GM23338 (cell line): ENCODE results near the gene PSMD11. TPM values are rescaled to one million over a fixed set of nuclear protein-coding genes. Genes with fewer than 3 reads are reported as not detected.

Source experiments
- ATAC-seq: fragments of 200-7000 bp; cut with Tn5 transposase; 3 replicates; pipeline ENCODE4 v1.9.1; 2020
- DNase-seq: peaks from one replicate; pipeline ENCODE4 v3.0.0-alpha.2; 2015; ENCODE audit warnings: low spot score
- H2AFZ ChIP-seq: fragments of 200-600 bp; sonication (generic); 2 replicates; pipeline ENCODE4 v1.8.0; 2016; ENCODE audit warnings: antibody characterized with exemption, mild to moderate bottlenecking, moderate library complexity
- H3F3A ChIP-seq: fragments of 200-600 bp; sonication (generic); replicated peaks from 2 replicates; pipeline ENCODE4 v1.8.0; 2017; ENCODE audit warnings: antibody characterized with exemption, mixed run types, low read depth
- H3K27ac ChIP-seq: fragments of 200-600 bp; sonication (generic); 2 replicates; pipeline ENCODE4 v1.6.1; 2016; ENCODE audit warnings: low read depth
- H3K27me3 ChIP-seq: fragments of 200-600 bp; sonication (generic); 2 replicates; pipeline ENCODE4 v1.8.0; 2016; ENCODE audit warnings: mild to moderate bottlenecking, mixed run types, moderate library complexity; ENCODE audit not compliant: insufficient read depth
- H3K36me3 ChIP-seq: fragments of 200-600 bp; sonication (generic); 2 replicates; pipeline ENCODE4 v1.8.0; 2016; ENCODE audit warnings: mild to moderate bottlenecking; ENCODE audit not compliant: insufficient read depth
- H3K4me1 ChIP-seq: fragments of 200-600 bp; sonication (generic); 2 replicates; pipeline ENCODE4 v1.8.0; 2016; ENCODE audit warnings: mild to moderate bottlenecking, moderate library complexity; ENCODE audit not compliant: insufficient read depth
- H3K4me2 ChIP-seq: fragments of 200-600 bp; sonication (generic); 2 replicates; pipeline ENCODE4 v1.7.1; 2017; ENCODE audit warnings: mixed run types
- H3K4me3 ChIP-seq: fragments of 200-600 bp; sonication (generic); 2 replicates; pipeline ENCODE4 v1.6.1; 2016; ENCODE audit warnings: mixed run types
- H3K79me2 ChIP-seq: fragments of 200-600 bp; sonication (generic); replicated peaks from 2 replicates; pipeline ENCODE4 v1.8.0; 2017; ENCODE audit warnings: mild to moderate bottlenecking; ENCODE audit not compliant: insufficient read depth
- H3K9me2 ChIP-seq: fragments of 200-600 bp; sonication (generic); 2 replicates; pipeline ENCODE4 v1.8.0; 2017; ENCODE audit not compliant: insufficient read depth
- H4K20me1 ChIP-seq: fragments of 200-600 bp; sonication (generic); replicated peaks from 2 replicates; pipeline ENCODE4 v1.8.0; 2017; ENCODE audit warnings: mild to moderate bottlenecking; ENCODE audit not compliant: insufficient read depth
- H3K27ac Mint-ChIP-seq: 2 replicates; pipeline ENCODE4 v1.8.0; 2020; ENCODE audit warnings: inconsistent platforms, mild to moderate bottlenecking, moderate library complexity, mixed read lengths
- H3K27me3 Mint-ChIP-seq: 3 replicates; pipeline ENCODE4 v1.8.0; 2022; ENCODE audit warnings: low read depth, mild to moderate bottlenecking, moderate library complexity, mixed read lengths, inconsistent platforms; ENCODE audit not compliant: insufficient read depth, poor library complexity
- H3K36me3 Mint-ChIP-seq: 3 replicates; pipeline ENCODE4 v1.8.0; 2021; ENCODE audit warnings: low read depth, mild to moderate bottlenecking, inconsistent platforms, moderate library complexity, mixed read lengths
- H3K4me1 Mint-ChIP-seq: 3 replicates; pipeline ENCODE4 v1.8.0; 2020; ENCODE audit warnings: mild to moderate bottlenecking, inconsistent platforms, mixed read lengths
- H3K4me3 Mint-ChIP-seq: 3 replicates; pipeline ENCODE4 v1.8.0; 2021; ENCODE audit warnings: moderate library complexity, mild to moderate bottlenecking, inconsistent platforms, mixed read lengths
- H3K9me3 Mint-ChIP-seq: 3 replicates; pipeline ENCODE4 v1.8.0; 2020; ENCODE audit warnings: moderate library complexity, mild to moderate bottlenecking, inconsistent platforms, mixed read lengths
- CREB1 ChIP-seq: fragments of 250-450 bp; sonication (Bioruptor Pico); IDR thresholded peaks from 2 replicates; pipeline ENCODE4 v1.5.0; 2020; ENCODE audit warnings: low read depth, mild to moderate bottlenecking, moderate library complexity
- EZH2 ChIP-seq: fragments of 200-600 bp; sonication (generic); IDR thresholded peaks from one replicate; pipeline ENCODE4 v1.8.0; 2017; ENCODE audit warnings: antibody characterized with exemption, mild to moderate bottlenecking, low read depth; ENCODE audit not compliant: unreplicated experiment
- EZH2phosphoT487 ChIP-seq: fragments of 200-600 bp; sonication (generic); IDR thresholded peaks from one replicate; pipeline ENCODE4 v1.8.1; 2018; ENCODE audit warnings: antibody characterized with exemption; ENCODE audit not compliant: unreplicated experiment
- JUNB ChIP-seq: IDR thresholded peaks from one replicate; pipeline ENCODE4 v1.6.1; 2016; ENCODE audit warnings: antibody characterized with exemption; ENCODE audit not compliant: unreplicated experiment
- NANOG ChIP-seq: IDR thresholded peaks from 2 replicates; pipeline ENCODE4 v1.6.1; 2016; ENCODE audit warnings: antibody characterized with exemption, borderline replicate concordance
- POLR2AphosphoS5 ChIP-seq: IDR thresholded peaks from 2 replicates; pipeline ENCODE4 v1.6.1; 2016; ENCODE audit warnings: antibody characterized with exemption, low read depth
- ZNF114 ChIP-seq: fragments of 250-450 bp; sonication (Bioruptor Pico); IDR thresholded peaks from 2 replicates; pipeline ENCODE4 v1.5.0; 2020; ENCODE audit warnings: mild to moderate bottlenecking, moderate library complexity
- ZNF331 ChIP-seq: fragments of 250-450 bp; sonication (Bioruptor Pico); IDR thresholded peaks from 2 replicates; pipeline ENCODE4 v1.5.0; 2020; ENCODE audit warnings: low read depth, mild to moderate bottlenecking, moderate library complexity
- polyA plus RNA-seq: library from polyadenylated mRNA; unstranded; fragments of >200 nt; fragmentation: Nextera tagmentation; extraction: Ambion mirVana; gene quantifications from 2 replicates; pipeline ENCODE4 v1.2.1, GENCODE V29; 2016
- total RNA-seq: library from RNA; depleted of rRNA; stranded (reverse); fragments of >200 nt; shearing (Covaris generic); gene quantifications from 2 replicates; pipeline ENCODE4 v1.2.3, GENCODE V29; 2014
- TF ChIP-seq, protein P1 (sequence below): IDR thresholded peaks from 2 replicates; pipeline ENCODE4 v1.6.1; 2016; ENCODE audit warnings: antibody characterized with exemption
- TF ChIP-seq, protein P2 (sequence below), 2 experiments: fragments of 200-600 bp in 1 of 2; sonication (generic) in 1 of 2; conservative IDR thresholded peaks; 2 replicates each; pipeline versions ENCODE4 v1.5.1 to v1.6.1; 2016 to 2017; ENCODE audit warnings: antibody characterized with exemption in 2 of 2, low read depth in 2 of 2, mild to moderate bottlenecking in 2 of 2, moderate library complexity in 1 of 2
- TF ChIP-seq, protein P3 (sequence below): IDR thresholded peaks from one replicate; pipeline ENCODE4 v1.6.1; 2018; ENCODE audit warnings: antibody characterized with exemption; ENCODE audit not compliant: unreplicated experiment

PSMD11 gene
- total and polyA plus RNA-seq, 2 experiments from 2014 or later, result 180 to 360 TPM

DNA sequence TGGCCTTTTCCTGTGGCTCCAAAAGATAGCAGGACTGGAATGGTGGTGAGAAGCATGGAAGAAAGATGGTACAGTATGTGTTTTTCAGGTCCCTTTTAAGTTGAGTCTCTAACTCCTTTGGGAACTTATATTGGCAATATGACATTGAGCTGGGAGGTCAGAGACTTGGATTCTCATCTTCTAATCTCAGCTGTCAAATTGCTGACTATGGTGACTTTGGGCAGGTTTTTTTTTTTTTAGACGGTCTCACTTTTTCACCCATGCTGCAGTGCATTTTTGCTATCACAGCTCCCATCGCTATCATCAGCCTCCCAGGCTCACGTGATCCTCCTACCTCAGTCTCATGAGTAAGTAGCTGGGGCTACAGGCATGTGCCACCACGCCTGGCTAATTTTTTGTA lies 27.3 kb downstream of the PSMD11 start:
- Mint-ChIP-seq H3K4me3 (no peak overlapping the region), H3K27me3 (peaks cover 3% of the 10 kb centered on the region), H3K4me1 (no peaks in the 10 kb centered on the region), H3K27ac (no peak overlapping the region), H3K36me3 (peaks cover 94% of the 10 kb centered on the region), H3K9me3 (no peaks in the 10 kb centered on the region)
- Histone ChIP-seq H4K20me1 (peaks cover 49% of the 10 kb centered on the region), H3K4me3 (no peak overlapping the region), H3K27me3 (no peaks in the 10 kb centered on the region), H3K4me2 (no peak overlapping the region), H3F3A (no peaks in the 10 kb centered on the region; the same call in 1 of the 2 replicates), H3K36me3 (peaks cover 68% of the 10 kb centered on the region), H3K27ac (no peak overlapping the region), H2AFZ (no peak overlapping the region), H3K9me2 (no peaks in the 10 kb centered on the region), H3K4me1 (no peaks in the 10 kb centered on the region), H3K79me2 (peaks cover 43% of the 10 kb centered on the region)
- ATAC-seq (no peak), DNase-seq (no peak)
- TF ChIP-seq NANOG (no peak), ZNF114 (no peak), JUNB (no peak), POLR2AphosphoS5 (no peak), ZNF331 (CRISPR knock-in tag) (no peak), CREB1 (CRISPR knock-in tag) (no peak)
- TF ChIP-seq, protein P1, sequence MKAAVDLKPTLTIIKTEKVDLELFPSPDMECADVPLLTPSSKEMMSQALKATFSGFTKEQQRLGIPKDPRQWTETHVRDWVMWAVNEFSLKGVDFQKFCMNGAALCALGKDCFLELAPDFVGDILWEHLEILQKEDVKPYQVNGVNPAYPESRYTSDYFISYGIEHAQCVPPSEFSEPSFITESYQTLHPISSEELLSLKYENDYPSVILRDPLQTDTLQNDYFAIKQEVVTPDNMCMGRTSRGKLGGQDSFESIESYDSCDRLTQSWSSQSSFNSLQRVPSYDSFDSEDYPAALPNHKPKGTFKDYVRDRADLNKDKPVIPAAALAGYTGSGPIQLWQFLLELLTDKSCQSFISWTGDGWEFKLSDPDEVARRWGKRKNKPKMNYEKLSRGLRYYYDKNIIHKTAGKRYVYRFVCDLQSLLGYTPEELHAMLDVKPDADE, result no peak
- TF ChIP-seq, protein P2, sequence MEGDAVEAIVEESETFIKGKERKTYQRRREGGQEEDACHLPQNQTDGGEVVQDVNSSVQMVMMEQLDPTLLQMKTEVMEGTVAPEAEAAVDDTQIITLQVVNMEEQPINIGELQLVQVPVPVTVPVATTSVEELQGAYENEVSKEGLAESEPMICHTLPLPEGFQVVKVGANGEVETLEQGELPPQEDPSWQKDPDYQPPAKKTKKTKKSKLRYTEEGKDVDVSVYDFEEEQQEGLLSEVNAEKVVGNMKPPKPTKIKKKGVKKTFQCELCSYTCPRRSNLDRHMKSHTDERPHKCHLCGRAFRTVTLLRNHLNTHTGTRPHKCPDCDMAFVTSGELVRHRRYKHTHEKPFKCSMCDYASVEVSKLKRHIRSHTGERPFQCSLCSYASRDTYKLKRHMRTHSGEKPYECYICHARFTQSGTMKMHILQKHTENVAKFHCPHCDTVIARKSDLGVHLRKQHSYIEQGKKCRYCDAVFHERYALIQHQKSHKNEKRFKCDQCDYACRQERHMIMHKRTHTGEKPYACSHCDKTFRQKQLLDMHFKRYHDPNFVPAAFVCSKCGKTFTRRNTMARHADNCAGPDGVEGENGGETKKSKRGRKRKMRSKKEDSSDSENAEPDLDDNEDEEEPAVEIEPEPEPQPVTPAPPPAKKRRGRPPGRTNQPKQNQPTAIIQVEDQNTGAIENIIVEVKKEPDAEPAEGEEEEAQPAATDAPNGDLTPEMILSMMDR (conservative IDR thresholded peaks at IDR 0.05; ENCODE audit: low read depth in 2 of 2), result no peak
- TF ChIP-seq, protein P3, sequence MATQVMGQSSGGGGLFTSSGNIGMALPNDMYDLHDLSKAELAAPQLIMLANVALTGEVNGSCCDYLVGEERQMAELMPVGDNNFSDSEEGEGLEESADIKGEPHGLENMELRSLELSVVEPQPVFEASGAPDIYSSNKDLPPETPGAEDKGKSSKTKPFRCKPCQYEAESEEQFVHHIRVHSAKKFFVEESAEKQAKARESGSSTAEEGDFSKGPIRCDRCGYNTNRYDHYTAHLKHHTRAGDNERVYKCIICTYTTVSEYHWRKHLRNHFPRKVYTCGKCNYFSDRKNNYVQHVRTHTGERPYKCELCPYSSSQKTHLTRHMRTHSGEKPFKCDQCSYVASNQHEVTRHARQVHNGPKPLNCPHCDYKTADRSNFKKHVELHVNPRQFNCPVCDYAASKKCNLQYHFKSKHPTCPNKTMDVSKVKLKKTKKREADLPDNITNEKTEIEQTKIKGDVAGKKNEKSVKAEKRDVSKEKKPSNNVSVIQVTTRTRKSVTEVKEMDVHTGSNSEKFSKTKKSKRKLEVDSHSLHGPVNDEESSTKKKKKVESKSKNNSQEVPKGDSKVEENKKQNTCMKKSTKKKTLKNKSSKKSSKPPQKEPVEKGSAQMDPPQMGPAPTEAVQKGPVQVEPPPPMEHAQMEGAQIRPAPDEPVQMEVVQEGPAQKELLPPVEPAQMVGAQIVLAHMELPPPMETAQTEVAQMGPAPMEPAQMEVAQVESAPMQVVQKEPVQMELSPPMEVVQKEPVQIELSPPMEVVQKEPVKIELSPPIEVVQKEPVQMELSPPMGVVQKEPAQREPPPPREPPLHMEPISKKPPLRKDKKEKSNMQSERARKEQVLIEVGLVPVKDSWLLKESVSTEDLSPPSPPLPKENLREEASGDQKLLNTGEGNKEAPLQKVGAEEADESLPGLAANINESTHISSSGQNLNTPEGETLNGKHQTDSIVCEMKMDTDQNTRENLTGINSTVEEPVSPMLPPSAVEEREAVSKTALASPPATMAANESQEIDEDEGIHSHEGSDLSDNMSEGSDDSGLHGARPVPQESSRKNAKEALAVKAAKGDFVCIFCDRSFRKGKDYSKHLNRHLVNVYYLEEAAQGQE, result no peak

DNA sequence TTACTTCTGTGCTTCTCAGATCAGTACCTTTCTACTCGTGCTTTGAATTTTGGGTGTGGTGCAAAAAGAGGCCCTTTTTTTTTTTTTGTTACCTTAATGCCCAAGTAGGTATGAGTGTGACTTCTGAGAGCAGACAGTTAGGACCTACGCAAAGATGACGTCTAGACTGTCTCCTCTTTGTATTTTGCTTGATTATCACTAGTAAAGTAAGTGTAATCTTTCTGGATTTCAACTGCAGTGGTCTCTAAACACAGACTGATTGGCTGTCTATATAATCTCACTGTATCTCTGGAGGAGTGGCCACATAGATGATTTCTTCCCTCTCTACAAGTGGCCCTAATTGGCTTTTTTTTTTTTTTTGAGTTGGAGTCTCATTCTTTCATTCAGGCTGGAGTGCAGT lies 30.9 kb downstream of the PSMD11 start:
- DNase-seq (no peak), ATAC-seq (no peak)
- Histone ChIP-seq H3K36me3 (peaks cover 78% of the 10 kb centered on the region), H4K20me1 (peaks cover 30% of the 10 kb centered on the region), H3K79me2 (peaks cover 16% of the 10 kb centered on the region), H3K4me2 (no peak overlapping the region), H2AFZ (no peak overlapping the region), H3K4me3 (no peak overlapping the region), H3K4me1 (peaks cover 8% of the 10 kb centered on the region; the same call in 1 of the 2 replicates), H3F3A (peaks cover 15% of the 10 kb centered on the region; the same call in 1 of the 2 replicates), H3K9me2 (no peaks in the 10 kb centered on the region), H3K27ac (no peak overlapping the region), H3K27me3 (no peaks in the 10 kb centered on the region)
- Mint-ChIP-seq H3K27ac (no peak overlapping the region), H3K4me3 (no peak overlapping the region), H3K36me3 (peaks cover 93% of the 10 kb centered on the region), H3K27me3 (peaks cover 6% of the 10 kb centered on the region), H3K4me1 (peaks cover 23% of the 10 kb centered on the region; the same call in 2 of the 3 replicates), H3K9me3 (no peaks in the 10 kb centered on the region)
- TF ChIP-seq, protein P3, result no peak
- no peak for TF ChIP-seq ZNF114
- TF ChIP-seq, protein P1, result no peak
- TF ChIP-seq JUNB, result no peak
- TF ChIP-seq EZH2phosphoT487, result no peak
- TF ChIP-seq NANOG, result no peak
- no peak for TF ChIP-seq ZNF331 (CRISPR knock-in tag)
- TF ChIP-seq EZH2, result no peak
